ENCODE data around the gene DLK1.

GRCh38 chr14:100764471-100765115, 37.9 kb downstream of the DLK1 start:
- no peak for TF ChIP-seq CTCF (IDR thresholded peaks at IDR 0.05)
- no peak for TF ChIP-seq POLR2A (IDR thresholded peaks at IDR 0.05)
